DMS153 (cell line): Measurements from ENCODE around the gene GNG14.
A peak's percentile ranks its signal among the peaks of the same experiment; 100 is the strongest.
"Not testable (repeated sequence)": the region's sequence is repeated elsewhere in the genome, so short reads cannot be mapped to it uniquely, and the experiment has no call there.

Experiments
- DNase-seq: peaks from one replicate; lab custom pipeline; 2025; lab: John Stamatoyannopoulos, UW

Gene GNG14

DNA sequence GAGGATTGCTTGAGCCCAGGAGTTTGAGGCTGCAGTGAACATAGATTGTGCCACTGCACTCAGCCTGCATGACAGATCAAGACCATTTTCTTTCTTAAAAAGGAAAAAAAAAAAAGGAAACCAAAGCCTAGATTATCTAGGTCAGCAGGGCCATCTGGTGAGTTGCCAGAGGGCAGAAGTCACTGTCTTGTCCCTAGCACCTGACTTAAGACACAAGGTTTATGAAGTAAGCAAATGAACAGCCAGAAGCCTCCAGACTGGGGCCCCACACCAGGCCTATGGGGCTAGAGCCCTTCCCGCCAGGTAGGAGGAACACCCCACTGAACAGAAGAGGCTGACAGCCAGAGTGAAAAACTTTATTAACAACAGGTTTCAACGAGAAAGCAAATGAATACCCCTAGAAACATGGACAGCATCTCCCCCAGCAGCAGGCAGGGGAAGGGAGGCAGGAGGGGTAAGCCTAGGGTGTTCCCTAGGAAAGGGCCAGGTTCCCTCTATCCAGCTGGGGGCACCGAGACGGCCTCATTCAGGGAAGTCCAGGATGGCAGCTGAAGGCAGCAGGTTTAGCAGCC lies 20.0 kb upstream of the GNG14 start:
- no peak for DNase-seq

DNA sequence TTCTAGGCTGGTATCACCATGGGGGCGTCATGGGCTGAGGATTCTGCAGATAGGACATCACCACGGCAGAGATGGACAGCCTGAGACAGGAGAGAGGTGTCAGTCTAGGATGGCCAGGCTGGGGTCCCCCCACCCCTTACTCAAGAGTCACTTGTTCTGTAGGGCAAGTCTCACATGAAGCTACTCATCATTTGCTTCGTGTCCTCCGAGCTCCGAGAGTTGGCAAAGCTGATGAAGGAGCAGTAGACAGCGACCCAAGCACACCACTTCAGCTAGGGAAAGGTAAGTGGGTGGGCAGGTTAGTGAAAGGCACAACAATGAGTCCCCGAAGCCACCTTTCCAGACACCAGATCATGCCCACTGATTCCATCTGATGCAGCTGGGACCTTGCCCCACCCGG lies 19.5 kb upstream of the GNG14 start:
- no peak for DNase-seq

DNA sequence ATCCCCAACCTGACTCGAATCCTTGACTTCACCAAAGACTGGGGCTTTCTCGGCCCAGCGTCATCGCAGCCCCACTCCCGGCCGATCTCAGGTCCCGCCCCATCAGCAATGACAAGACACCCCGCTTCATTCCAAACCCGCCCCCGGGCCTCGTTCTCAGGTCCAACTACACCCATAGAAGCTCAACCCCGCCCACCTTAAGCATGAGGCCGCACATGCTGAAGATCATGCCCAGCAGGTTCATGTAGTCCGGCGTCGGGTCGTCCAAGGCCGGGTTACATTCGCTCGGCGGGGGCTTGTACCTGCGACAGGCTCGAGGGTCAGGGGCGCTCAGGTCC lies 18.9 kb upstream of the GNG14 start:
- DNase-seq, result no peak

DNA sequence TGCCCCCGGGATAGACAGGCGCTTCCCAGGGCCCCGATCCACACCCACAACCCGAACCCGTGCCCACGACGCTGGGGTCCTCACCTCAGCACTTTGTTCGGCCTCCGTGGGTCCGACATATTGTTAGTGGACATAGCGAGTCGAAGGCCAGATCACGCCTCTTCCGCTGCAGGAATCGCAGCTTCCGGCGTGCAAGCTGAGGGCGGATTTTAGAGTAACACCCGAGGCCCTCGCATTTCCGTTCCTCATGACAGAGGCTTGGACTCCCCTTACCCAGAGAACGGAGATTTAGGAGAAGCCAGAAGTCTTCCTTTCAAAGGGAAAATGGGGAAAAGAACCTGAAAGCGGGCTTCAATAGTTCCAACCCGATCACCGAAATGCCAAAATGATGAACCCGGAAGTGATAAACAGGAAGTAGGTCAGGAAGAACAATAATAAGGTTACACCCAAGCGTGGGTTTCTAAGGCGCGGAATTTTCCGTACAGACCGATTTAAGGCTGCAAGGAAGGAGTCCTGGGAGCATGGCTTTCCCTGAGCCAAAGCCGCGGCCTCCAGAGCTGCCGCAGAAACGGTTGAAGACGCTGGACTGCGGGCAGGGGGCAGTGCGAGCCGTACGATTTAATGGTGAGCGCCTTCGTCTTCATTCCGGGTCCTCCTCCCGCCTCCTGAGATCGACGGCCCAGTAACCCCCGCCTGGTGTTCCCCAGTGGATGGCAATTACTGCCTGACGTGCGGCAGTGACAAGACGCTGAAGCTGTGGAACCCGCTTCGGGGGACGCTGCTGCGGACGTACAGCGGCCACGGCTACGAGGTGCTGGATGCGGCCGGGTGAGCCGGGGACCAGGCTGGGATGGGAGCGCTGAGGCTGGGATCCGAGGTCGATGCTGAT lies 18.3 kb upstream of the GNG14 start:
- DNase-seq, result peak; percentile 29

DNA sequence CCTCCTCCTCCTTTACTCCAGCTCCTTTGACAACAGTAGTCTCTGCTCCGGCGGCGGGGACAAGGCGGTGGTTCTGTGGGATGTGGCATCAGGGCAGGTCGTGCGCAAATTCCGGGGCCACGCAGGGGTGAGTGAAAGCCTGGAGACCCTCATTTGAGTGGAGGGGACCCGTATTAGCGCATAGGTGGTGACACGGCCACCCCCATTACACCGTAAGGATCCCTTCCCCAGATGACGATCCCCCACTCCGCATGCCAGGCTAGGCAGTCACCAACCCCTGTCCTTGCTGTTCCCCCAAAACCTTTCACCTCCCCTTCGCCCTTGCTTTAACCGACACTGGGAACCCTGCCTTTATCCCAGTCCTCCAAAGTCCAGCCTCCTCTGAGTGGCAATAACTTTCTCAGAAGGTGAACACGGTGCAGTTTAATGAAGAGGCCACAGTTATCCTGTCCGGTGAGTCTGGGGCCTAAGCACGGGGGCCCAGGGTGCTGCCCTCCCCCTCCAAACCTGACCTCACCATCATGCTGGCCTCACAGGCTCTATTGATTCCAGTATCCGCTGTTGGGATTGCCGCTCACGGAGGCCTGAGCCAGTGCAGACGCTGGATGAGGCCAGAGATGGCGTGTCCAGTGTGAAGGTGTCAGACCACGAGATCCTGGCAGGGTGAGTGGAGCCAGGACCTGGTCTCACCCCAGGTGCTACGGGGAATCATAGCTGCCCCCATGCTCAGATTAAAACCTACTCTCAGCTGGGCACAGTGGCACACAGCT lies 17.5 kb upstream of the GNG14 start:
- no peak for DNase-seq

DNA sequence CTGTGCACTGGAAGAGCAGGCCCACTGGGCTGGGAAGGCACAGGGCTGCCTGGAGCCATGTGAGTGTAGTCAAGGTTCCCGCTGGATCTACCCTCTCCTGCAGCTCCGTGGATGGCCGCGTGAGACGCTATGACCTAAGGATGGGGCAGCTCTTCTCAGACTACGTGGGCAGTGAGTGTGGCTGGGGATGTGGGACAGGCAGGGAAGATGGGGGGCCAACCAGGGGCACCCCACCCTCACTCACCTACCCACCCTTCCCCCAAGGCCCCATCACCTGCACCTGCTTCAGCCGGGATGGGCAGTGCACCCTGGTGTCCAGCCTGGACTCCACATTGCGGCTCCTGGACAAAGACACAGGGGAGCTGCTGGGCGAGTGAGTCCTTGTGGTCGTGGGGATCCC lies 15.1 kb upstream of the GNG14 start:
- DNase-seq, result no peak

DNA sequence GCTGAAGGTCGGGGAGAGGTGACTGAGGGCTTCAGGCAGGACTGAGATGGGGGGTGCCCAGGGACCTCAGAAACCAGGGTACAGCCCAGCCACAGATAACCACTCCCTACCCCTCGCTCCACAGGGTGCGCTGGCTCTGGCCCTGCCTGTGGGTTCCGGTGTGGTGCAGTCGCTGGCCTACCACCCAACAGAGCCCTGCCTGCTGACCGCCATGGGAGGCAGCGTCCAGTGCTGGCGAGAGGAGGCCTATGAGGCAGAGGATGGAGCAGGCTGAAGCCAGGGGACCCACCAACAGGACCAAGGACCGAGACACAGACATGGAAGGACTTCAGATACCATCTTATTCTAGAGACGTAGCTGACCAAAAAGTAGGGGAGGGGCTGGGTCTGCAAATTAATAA lies 12.4 kb upstream of the GNG14 start:
- DNase-seq, result no peak

DNA sequence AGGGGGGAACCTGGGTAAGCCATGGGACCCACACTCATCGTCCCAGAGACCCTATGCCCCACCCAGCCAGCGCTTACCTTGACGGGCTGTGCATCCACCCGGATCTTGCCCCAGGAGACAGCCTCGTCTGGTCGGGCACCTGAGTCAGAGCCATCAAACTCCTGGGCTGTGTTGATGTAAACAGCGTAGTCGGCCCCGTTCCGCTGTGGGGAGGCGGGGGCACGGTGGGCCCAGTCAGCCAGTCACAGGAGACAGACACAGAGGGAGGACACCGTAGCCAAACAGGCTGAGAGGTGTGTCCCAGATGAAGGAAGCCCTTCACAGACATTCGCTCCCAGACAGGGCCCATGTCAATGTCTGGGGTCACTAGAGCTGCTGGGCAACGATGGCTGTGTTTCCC lies 11.9 kb upstream of the GNG14 start:
- DNase-seq, result no peak

DNA sequence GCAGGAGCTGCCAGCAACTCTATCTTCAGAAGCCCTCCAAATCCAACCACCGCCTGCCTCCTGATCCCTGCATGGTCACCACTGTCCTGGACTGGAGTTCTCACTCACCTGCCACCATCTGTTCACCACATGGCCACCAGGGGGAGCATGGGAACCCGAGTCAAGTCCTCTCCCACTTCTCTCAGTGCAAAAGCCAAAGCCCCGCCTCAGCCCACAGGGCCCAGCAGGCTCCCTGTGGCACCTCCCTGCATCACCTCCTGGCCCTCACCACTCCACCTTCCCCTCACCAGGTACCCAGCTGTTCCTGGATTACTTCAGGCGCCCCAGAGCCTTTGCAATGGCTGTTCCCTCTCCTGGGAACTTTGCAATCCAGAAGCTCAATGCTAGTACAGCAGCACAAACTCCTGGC lies 11.4 kb upstream of the GNG14 start:
- DNase-seq, result peak; percentile 45

DNA sequence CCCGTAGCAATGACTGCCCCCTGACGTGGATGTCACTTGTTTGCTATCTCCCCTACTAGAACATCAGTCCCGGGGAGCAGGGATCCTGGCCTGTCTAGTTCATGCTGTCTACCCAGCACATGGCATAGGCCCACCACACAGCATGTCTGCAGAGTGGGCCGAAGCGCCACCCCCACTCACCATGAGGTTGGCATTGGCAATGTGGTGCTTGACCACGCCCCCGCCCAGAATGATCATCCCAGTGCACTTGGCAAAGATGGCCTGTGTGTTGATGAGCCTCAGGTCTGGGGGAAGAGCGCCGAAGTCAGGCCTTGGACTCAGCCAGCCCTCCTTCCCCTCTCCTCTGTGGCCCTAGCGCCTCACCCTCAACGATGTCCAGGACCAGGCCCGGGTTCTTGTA lies 10.9 kb upstream of the GNG14 start:
- no peak for DNase-seq

DNA sequence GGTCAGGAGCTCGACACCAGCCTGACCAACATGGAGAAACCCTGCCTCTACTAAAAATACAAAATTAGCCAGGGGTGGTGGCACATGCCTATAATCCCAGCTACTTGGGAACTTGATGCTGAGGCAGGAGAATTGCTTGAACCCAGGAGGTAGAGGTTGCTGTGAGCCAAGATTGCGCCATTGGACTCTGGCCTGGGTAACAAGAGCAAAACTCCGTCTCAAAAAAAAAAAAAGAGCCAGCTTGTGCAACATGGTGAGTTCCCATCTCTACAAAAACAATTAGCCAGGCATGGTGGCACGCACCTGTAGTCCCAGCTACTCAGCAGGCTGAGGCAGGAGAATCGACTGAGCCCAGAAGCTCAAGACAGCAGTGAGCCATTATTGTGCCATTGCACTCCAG lies 9.8 kb upstream of the GNG14 start:
- not testable (repeated sequence) for DNase-seq

DNA sequence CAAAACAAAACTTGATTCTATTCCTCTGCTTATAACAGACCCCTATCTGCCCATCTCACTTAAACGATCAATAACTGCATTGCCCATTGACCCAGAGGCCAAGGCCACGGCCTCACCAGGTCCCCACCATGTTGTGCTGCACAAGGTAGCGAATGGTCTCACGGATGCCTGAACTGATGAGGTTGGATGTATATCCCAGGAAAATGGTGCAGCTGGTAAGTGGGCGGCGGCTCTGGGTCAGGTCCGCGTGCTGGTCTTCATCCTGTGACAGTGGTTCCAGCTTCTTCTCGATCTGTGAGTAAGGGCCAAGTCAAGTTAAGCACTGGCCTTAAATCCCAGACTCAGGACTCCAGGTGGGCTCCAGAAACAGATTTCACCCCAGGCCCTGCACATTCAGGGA lies 7.8 kb upstream of the GNG14 start:
- DNase-seq, result no peak

DNA sequence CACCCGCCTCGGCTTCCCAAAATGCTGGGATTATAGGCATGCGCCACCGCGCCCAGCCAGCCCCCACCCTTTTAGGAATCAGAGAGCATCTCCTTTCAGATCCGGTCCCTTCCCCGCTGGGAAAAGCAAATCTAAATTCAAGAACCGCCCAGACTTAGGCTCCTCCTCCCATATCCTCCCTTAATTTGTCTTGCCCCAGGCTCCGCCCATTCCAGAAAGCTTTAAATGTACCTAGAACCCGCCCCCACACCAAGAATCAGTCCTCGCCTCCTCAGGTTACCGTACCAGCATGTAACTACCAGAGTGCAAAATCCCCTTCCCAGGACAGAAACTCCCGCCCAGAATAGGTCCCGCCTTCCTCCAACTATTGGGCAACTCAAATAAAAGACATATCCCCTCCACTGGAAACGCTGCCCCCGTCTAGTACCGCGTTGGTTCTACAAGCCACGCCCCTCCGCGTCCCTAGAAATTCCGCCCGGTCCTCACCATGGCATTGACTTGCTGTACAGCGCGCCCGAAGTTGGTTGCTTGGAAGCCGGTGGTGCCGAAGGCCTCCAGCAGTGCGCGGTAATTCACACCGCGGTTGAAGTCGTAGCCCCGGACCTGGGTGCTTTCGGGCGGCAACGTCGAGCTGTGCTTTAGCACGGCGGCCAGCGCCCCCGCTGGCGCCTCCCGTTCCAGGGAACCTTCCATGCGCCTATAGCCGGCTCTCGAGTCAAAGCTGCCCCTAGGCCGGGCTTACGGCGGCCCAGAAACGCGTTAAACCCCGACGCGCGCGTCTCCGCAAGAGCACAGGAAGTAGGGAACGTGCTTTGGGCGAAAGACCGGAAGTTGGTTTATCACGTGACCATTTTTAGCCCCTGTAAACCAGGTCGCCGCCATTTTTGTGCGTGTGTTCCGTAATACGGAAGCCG lies 6.5 kb upstream of the GNG14 start, which contains the start of gene DHPS:
DHPS (minus strand) TSS at position 807 of the 914 bp plus-strand sequence; CDS start at position 693, 114 bp downstream.
- DNase-seq, result peak; percentile 97

DNA sequence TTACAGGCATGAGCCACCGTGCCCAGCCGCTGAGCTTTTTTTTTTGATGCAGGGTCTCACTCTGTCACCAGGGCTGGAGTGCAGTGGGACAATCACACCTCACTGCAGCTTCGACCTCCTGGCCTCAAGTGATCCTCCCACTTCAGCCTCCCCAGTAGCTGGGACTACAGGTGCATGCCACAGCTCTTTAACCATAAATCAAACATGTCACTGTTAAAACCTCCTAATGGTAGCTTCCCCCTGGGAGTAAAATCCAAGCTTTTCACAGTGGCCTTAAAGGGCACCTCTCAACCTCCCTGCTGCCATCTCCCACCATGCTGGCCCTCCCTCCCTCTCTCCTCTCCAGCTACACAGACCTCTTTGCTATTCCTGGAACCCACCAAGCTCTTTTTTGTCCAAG lies 2.0 kb upstream of the GNG14 start:
- DNase-seq, result no peak

DNA sequence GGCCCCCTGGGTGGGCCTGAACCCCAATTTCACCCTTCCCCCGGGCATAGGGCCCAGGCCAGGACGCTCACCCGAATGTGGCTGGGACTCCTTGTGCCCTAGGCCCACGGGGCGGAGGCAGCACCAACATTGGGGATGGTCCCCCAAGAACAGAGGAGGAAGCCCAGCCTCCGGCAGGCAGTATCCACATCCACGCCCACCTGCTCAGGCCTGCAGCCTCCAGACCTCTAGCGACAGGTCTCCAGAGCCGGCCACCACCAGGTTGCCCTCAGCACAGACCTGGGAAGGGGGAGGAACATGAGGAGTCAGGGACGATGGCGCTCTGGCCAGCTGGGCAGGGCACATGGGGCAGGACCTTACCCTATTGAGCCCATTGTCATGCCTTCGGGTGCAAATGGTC lies 1.2 kb downstream of the GNG14 start:
- no peak for DNase-seq

DNA sequence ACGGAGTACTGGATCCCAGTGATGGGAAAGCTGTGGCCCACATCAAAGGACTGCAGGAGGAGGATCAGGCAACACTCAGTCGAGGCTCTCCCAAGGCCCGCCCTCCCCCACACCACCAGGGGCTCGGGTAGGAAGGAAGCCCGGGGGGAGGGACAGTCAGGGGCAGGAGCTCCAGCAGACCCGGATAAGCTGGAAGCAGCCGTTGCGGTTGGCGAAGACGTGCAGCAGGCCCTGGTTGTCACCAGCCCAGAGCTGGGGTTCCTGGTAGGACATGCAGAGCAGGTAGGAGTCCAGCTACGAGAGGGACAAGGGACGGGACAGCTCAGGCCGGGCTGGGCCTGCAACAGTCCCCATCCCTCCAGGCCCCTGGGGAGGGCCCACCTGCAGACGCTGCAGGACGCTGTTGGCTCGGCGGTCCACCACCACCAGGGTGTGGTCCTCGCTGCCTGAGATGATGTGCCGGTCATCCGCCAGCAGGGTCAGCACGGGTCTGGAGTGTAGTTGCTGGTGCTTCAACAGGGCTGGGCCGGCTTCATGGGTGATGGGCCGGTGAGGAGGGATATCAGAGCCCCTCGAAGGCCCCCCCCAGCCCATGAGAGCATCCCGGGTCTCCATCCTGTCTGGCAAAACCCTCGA lies 1.9 kb downstream of the GNG14 start:
- no peak for DNase-seq

DNA sequence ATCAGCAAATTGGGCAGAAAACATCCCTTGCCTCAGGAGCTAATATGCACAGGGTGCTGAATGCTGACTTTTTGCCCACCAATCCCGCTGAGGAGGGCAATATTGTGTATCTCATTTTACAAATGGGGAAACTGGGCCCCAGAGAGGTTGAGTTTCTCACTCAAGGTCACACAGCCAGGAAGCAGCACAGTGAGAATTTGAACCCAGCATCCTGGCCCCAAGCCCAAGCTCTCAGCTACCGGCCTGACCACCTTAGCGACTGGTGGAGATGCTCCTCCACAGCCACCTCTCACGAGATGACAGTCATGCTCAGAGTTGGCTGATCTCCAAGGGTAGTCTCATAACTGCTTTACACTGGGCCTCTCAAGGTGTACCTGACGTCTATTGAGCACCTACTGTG lies 5.2 kb downstream of the GNG14 start:
- no peak for DNase-seq

DNA sequence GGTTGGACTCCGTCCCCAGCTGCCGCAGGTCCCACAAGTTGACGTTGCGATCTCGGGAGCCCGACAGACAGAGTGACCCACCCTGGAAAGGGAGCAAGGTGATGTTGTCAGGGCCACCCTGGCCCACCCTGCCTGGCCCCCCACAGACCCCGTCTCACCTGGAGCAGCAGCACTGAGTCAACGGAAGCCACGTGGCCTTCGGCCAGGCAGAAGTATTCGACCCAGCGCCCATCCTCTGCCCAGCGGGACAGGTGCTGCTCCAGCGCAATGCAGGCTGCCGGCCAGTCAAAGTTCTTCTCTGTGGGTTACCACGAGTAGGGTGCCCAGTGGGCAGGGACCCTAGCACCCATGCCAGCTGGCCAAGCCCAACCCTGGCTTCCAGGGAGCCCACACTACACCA lies 6.8 kb downstream of the GNG14 start:
- no peak for DNase-seq

DNA sequence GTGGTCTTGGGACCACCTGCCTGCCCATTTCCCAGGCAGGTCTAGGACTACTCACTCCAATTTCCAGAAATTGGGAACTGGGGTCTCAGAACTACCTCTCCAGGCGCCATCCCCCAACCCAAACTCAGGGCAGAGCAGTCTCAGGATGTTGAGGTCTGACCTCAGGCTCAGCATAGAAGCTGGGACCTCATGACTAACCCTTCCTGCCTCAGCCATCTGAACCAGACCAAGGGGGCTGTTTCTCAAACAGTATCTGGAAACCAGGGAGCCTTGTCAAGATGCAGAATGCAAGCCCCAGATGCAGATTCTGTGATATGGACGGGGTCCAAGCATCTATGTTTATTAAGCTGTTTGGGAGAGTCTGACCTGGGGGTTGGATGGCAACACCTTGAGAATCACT lies 7.3 kb downstream of the GNG14 start:
- no peak for DNase-seq

DNA sequence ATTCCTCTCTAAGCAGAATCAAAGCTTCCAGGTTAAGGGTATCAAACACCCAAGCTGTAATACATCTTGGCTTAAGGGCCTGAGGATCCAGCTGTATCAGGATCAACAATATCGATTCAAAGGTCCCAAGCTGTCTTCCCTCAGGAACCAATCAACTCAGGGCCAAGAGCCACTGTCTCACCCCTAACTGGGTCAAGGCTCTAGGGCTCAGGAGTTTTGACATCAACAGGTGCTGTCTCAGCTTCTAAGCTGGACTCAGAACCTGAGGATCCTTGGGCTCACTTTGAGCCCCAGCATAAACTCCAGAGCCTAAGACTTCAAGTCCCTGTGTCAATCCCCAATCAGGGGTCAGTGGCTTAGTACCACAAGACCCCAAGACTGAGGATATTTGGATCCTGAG lies 7.7 kb downstream of the GNG14 start:
- DNase-seq, result no peak

DNA sequence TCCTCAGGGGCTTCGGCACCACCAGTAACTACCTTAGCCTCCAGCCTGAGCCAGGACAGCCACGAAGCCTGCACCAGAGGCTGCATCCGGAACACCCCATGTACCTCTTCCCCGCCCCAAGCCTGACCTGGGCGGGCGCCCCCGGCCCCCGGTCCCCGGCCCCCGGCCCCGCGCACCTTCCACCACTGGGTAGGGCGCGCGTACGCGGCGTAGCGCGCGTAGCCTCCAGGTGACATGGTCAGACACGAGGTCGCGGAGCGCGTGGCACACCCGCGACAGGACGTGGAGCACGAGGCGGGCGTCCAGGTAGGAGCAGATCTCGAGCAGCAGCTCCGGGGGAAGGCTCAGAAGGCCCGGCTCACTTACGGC lies 8.2 kb downstream of the GNG14 start:
- DNase-seq, result no peak
